Suppressor macrophage treated with lipopolysaccharide for 4 hours (primary cell): ENCODE measurements around the gene GGTLC2.

Experiments
- DNase-seq: peaks from one replicate; pipeline ENCODE4 v3.0.0-alpha.2; 2020

The GGTLC2 gene

GRCh38 chr22:22692707-22693530 is 48.5 kb downstream of the GGTLC2 start:
- DNase-seq = no peak

GRCh38 chr22:22693531-22693884 is 49.1 kb downstream of the GGTLC2 start:
- DNase-seq = no peak

- DNase-seq = no peak
Measured at GRCh38 chr22:22694106-22694505, 49.7 kb downstream of the GGTLC2 start.

GRCh38 chr22:22696104-22696503 is 51.7 kb downstream of the GGTLC2 start:
- no peak for DNase-seq
